Activated CD4-positive, alpha-beta T cell treated with anti-CD3 and anti-CD28 coated beads, Interleukin-2, Interleukin-4, amounts not matched to agents 100 ng/mL and 50 ng/mL, durations not matched to agents 16 hours and 8 hours (primary cell): ENCODE data around the gene RENBP.

Experiments
- DNase-seq: peaks from one replicate; pipeline ENCODE4 v3.0.0-alpha.2; 2020; ENCODE audit warnings: low spot score

The RENBP gene

GRCh38 chrX:153887385-153887784, 57.1 kb downstream of the RENBP start:
- DNase-seq: no peak

DNA sequence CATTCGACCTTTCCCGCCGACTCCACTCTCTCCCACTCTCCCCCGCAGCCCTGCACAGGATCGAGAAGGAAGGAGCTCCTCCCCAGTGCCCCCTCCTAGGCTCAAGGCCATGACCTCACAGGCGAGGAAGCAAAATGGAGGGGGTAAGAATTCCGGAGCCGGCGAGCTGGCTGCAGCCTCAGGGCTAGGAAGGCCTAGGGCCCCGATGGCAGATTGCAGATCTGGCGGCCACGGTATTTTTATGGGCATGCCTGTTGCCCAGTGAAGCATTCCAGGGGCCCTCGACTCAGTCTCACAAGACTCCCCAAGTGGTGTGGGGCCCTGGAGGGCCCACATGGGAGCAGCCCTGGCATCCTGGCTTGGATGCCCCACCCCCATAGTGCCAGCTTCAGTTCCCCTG, 57.5 kb downstream of the RENBP start:
- no peak for DNase-seq

DNA sequence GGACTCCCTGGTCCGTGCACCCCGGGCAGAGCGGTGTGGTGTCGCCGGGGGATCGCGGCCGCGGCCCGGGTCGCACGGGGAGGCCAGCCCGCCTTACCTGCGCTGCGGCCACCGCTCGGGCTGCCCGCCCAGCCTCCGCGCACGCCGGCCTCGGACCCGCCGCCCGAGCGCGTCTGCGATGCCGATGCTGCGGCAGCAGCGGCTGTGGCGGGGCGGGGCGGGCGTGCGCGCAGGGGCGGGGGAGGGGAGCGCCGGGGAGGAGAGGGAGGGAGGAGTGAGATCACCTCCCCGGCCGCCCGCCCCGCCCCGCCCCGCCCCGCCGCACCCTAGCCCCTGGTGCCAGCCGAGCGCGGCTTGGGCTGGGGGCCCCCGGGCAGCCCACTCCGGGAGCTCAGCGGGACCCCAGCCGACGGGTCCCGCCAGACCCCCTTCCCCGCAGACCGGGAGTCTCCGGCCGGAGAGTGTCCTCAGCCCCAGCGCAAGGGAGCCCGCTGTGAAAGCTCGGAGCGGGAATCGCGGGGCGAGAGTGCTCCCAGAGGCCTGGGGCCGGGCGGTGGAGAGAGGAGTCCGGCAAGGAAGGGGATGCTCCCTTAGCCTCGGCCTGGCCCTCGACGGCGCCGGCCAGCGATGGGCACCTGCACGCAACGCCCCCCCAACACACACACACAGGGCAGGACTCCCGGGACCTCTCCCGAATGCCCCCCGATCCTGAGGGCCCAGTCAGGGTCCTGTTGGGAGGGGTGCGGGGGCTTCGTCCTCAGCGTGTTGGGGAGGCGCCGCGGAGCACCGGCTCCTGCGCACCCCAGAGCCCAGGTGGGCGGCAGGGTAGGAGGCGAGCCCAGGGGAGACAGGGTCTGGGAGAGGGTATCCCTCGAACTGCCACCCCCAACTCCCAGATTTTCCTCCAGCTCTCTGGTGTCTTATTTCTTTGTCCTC, 58.2 kb downstream of the RENBP start, which contains the start of gene L1CAM:
L1CAM (minus strand) TSS at position 206 of the 936 bp plus-strand sequence. CDS start 10,337 bp downstream, outside the sequence.
- DNase-seq: no peak
